ENCODE data around the gene LCN2. TPM values are rescaled to one million over a fixed set of nuclear protein-coding genes. Genes with fewer than 3 reads are reported as not detected.
A peak's percentile ranks its signal among the peaks of the same experiment; 100 is the strongest.

LCN2 gene
- total and polyA plus RNA-seq, 12 donors = 0.33 to 48.2 (median 1.2) TPM; not detected in 3

GRCh38 chr9:128101231-128101661 lies 48.0 kb upstream of the LCN2 start:
- H3K4me1 ChIP-seq (replicated peaks in 1 of 2) = peaks cover 47 to 71% of the 10 kb centered on the region in 2 donors
- intact Hi-C loops (cut with DNase I) = no loop called here
- WGBS, 4 donors = 64 to 77% (median 66%) methylated on average over 12 of the region's 12 CpGs
- DNase-seq = peak in 3 of 7 donors; percentile 50 to 59 (median 55)
- H3K9me3 ChIP-seq (replicated peaks in 1 of 3) = no peaks in the 10 kb centered on the region
- peaks cover 0 to 50% of the 10 kb centered on the region in 2 donors for H3K36me3 ChIP-seq (replicated peaks in 1 of 2)
- no peaks in the 10 kb centered on the region for H3K27me3 ChIP-seq
- H3K4me3 ChIP-seq = no peak overlapping the region
- TF ChIP-seq CTCF (IDR thresholded peaks at IDR 0.05) = no peak
- no peak for TF ChIP-seq POLR2A (IDR thresholded peaks at IDR 0.05)
- peak overlapping the region in 3 of 5 donors; percentile 24 to 98 (median 92) for H3K27ac ChIP-seq

DNA sequence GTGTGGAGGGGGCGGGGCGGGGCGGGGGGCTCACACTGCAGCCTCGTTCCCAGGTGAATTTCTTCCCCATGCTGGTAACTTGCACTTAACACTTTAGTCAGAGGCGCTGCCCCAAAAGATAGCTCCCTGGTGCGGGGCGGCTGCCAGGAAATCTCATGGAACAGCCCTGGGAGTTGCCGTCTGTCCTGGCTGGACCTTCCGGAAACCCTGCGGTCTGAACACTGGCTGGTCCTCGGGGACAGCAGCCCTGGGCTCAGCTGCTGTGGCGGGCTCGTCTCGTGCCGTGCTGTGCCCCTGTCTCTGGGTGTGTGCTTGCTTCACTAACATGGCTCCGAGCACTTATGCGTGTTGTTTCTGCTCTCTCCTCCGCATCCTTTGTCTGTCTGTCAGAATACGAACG lies 47.6 kb upstream of the LCN2 start:
- Histone ChIP-seq H3K27me3 (no peaks in the 10 kb centered on the region), H3K4me1 (replicated peaks in 1 of 2) (peaks cover 47 to 67% of the 10 kb centered on the region in 2 donors), H3K27ac (peak overlapping the region in 3 of 5 donors; percentile 24 to 98 (median 92)), H3K4me3 (no peak overlapping the region), H3K9me3 (replicated peaks in 1 of 3) (no peaks in the 10 kb centered on the region), H3K36me3 (replicated peaks in 1 of 2) (peaks cover 0 to 54% of the 10 kb centered on the region in 2 donors)
- DNase-seq = peak in 3 of 7 donors; percentile 54 to 70 (median 60)
- WGBS, 4 donors = 64 to 84% (median 79%) methylated on average over 5 to 20 of the region's 20 CpGs
- intact Hi-C loops (cut with DNase I) = no loop called here
- TF ChIP-seq POLR2A (IDR thresholded peaks at IDR 0.05) (no peak), CTCF (IDR thresholded peaks at IDR 0.05) (no peak)

- WGBS, 4 donors = 83 to 87% (median 86%) methylated on average over 9 to 13 of the region's 13 CpGs
- DNase-seq = no peak
- H3K27ac ChIP-seq = peak overlapping the region in 3 of 5 donors; percentile 24 to 98 (median 92)
- no peak for TF ChIP-seq POLR2A (IDR thresholded peaks at IDR 0.05)
- TF ChIP-seq CTCF (IDR thresholded peaks at IDR 0.05) = no peak
- intact Hi-C loops (cut with DNase I) = no loop called here
- no peaks in the 10 kb centered on the region for H3K9me3 ChIP-seq (replicated peaks in 1 of 3)
- no peaks in the 10 kb centered on the region for H3K27me3 ChIP-seq
- H3K4me3 ChIP-seq = no peak overlapping the region
- H3K4me1 ChIP-seq (replicated peaks in 1 of 2) = peaks cover 47 to 63% of the 10 kb centered on the region in 2 donors
- peaks cover 0 to 59% of the 10 kb centered on the region in 2 donors for H3K36me3 ChIP-seq (replicated peaks in 1 of 2)
Observed at GRCh38 chr9:128102196-128102595, 47.1 kb upstream of the LCN2 start.

GRCh38 chr9:128102861-128103588 lies 46.2 kb upstream of the LCN2 start:
- TF ChIP-seq CTCF (IDR thresholded peaks at IDR 0.05) = no peak
- no peak for TF ChIP-seq POLR2A (IDR thresholded peaks at IDR 0.05)
- peaks cover 42 to 55% of the 10 kb centered on the region in 2 donors for H3K4me1 ChIP-seq (replicated peaks in 1 of 2)
- peak in 6 of 7 donors; percentile 55 to 84 (median 64) for DNase-seq
- H3K36me3 ChIP-seq (replicated peaks in 1 of 2) = peaks cover 0 to 67% of the 10 kb centered on the region in 2 donors
- H3K27me3 ChIP-seq = no peaks in the 10 kb centered on the region
- WGBS, 4 donors = 81 to 90% (median 86%) methylated on average over 16 to 23 of the region's 23 CpGs
- peak overlapping the region in 3 of 5 donors; percentile 55 to 98 (median 92) for H3K27ac ChIP-seq
- intact Hi-C loops (cut with DNase I) = no loop called here
- H3K9me3 ChIP-seq (replicated peaks in 1 of 3) = no peaks in the 10 kb centered on the region
- no peak overlapping the region for H3K4me3 ChIP-seq

Data from adrenal gland (tissue), 12 donors.